ENCODE results near the gene DHCR24.

DHCR24 gene

DNA sequence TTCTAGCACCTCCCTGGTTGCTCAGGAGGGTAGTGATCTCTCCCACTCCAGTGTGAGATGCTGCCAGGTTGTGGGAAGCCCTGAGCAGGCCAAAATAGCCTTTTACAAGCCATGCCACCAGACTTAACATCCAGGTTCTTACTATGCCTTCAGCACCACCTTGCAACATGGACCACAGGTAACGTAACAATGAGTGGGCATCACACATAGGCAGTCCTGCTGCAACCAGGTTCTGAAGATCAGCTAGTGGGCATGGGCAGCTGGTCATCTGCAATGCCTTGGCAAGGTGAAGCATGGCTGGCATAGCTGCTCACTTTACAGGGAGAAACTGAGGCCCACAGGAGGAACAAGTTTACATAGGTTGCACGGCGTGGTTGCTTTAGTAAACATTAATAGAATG lies 40.7 kb downstream of the DHCR24 start:
- DNase-seq: no peak

DNA sequence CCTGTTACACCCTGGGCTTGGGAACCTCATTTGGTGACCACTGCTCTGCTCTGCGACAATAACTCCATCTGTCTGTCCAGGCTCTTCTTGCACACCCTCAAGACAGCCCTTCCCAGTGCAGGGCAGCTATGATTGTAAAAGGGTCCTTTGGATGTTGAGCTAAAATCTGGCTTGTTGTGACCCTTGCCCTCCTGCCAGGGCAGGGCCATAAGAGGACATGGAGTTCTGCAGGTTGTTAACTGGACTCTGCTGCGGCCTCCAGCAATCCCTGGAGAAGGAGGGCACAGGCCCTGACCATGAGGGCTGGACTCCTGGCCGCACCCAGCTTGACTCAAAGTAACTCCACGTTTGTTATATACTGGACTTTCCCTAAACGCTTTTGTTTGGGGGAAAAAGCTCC lies 41.2 kb downstream of the DHCR24 start:
- DNase-seq: no peak

DNA sequence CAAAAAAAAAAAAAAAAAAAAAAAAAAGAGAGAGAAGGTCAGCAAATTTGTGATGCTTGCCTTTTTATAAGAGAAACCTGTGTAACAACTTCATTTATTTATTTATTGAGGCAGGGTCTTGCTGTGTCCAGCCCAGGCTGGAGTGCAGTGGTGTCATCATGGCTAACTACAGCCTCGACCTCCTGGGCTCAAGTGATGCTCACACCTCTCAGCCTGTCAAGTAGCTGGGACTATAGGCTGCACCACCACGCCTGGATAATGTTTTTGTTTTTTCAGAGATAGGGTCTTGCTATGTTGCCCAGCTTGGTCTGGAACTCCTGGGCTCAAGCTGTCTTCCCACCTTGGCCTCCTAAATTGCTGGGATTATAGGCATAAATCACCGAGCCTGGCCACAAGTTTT lies 42.4 kb downstream of the DHCR24 start:
- no peak for DNase-seq

DNA sequence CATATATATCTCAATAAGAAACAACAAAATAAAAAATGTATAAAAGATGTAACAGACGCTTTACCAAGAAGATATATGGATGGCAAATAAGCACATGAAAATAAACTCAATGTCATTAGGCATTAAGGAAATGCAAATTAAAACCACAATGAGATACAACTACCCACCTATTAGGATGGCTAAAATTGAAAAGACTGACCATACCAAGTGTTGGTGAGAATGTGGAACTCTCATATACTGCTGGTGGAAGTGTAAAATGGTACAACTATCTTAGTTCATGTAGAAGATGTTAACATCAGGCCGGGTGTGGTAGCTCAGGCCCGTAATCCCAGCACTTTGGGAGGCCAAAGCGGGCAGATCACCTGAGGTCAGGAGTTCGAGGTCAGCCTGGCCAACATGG lies 43.5 kb downstream of the DHCR24 start:
- no peak for DNase-seq

DNA sequence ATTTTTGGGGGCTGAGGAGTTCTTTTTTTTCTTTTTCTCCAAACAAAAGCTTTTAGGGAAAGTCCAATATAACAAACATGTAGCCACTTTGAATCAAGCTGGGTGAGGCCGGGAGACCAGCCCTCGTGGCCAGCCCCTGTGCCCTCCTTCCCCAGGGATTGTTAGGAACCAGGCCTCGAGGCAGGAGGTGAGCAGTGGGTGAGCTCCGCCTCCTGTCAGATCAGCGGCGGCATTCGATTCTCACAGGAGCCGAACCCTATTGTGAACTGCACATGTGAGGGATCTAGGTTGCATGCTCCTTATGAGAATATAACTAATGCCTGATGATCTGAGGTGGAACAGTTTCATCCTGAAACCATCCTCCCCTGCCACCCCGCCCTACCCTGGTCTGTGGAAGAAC lies 44.0 kb downstream of the DHCR24 start:
- DNase-seq: no peak

DNA sequence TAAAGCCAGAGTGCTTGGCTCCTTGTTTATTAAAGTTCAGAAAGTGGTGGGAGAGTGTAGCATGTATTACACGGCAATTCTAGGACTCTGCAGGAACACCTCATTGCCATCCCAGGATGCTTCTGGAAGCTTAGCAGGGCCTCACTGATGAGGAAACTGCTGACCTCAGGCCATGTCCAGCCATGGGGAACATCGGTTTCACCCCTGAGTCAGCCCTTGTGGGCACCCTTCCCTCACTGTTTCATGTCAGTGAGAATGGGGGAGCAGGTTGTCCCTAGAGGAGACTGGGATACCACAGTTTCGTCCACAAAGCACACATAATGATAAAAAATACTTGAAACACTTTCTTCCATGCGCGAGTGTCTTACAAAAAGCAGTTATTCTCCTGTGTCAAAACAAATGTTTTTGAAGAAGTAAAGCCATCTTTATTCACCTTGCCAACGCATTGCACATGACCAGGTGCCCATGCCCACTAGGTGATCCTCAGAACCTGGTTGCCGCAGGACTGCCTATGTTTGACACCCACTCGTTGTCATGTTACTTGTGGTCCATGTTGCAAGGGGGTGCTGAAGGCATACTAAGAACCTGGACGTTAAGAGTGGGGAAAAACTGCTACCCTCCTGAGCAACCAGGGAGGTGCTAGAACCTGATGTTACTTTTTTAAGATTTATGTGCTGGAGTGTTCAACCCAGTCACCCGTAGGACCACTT lies 44.6 kb downstream of the DHCR24 start:
- no peak for DNase-seq

DNA sequence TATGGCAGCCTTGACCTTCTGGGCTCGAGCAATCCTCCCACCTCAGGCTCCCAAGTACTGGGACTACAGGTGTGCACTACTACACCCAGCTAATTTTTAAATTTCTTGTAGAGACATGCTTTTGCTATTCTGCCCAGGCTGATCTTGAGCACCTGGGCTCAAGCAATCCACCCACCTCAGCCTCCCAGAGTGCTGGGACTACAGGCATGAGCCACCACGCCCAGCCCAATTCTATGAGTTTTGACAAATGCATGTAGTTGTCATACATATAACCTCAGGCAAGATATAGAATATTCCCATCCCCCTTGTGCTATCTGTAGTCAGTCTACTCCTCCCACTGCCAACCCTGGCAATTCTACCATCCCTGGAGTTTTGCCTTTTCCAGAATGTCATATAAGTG lies 47.2 kb downstream of the DHCR24 start:
- DNase-seq: no peak

DNA sequence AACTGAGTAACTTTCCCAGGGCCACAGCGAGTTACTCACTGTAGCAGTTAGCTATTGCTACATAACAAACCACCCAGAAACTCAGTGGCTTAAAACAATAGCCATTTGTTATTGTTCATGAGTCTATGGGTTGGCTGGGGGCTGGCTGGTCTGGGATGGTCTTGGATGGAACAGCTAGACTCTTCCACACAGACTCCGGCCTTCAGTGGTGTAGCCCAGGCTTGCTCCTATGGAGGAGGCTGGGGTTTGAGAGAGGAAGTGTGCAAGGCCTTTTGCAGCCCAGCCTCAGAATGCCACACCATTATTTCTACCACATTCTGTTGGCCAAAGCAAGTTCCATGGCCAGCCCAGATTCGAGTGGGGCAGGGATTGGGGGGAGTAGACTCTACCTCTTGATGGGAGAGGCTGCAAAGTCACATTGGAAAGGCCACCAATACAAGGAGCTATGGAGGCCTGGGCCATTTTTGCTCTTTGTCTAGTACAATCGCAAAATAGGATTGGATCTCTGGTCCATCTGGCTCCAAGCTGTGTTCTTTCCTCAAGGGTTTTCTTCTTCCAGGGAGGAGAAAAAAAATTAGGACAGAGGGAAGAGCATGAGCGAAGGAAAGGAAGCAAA lies 48.3 kb downstream of the DHCR24 start:
- no peak for DNase-seq

DNA sequence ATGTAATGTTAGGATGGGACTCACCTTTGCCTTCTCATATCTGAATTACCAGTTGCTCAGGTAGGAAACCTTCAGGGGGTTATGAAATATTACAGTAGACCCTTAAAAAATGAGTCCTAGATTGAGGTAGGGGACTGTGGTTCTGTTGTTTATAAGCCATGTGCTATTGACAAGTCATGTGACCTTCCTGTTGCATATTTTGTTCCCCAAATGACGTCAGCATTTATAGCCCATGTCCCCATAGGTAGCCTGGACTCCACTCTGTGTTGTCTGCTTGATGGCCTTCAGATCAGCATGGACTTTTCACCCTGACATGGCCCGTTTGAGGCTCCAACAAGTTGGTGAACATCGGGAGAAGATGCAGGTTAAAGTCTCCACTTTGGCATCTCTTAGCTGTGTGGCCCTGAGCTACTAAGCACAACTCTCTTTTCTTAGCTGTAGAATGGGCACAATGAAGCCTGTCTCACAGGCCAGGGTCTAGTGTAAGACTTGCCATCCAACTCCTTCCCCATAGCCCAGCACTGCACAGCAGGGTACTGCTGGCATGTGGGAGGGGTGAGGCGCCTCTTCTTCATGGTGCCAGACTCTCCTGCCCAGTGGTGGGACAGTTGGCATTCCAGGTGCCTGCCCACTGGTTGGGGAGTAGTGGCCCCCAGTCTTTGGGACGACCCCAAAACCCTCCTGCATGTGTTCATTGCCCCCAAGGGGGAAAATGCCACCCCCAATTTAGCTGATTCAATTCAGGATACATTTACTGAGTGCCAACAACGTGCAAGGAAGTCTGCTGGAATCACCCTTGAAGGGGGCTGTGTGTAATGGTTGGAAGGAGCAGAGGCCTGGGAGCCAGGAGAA lies 49.8 kb downstream of the DHCR24 start:
- no peak for DNase-seq

DNA sequence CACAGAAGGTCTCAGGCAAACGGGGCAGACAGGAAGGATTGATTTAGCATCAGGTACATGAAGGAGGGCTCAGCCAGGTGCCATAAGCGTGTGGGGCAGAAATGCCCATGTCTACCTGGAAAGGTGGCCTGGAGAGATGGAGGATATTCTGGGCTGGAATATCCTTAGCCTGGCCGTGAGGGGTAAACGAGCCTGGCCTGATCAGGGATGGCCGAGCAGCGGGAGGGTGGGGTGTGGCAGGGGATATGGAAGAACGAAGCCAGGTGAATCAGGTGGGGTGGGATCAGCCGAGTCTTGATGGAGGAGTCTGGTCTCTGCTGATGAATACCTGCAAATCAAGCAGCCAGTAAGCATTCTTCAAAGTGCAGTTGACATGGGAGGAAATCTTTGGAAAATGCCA lies 50.4 kb downstream of the DHCR24 start:
- no peak for DNase-seq

DNA sequence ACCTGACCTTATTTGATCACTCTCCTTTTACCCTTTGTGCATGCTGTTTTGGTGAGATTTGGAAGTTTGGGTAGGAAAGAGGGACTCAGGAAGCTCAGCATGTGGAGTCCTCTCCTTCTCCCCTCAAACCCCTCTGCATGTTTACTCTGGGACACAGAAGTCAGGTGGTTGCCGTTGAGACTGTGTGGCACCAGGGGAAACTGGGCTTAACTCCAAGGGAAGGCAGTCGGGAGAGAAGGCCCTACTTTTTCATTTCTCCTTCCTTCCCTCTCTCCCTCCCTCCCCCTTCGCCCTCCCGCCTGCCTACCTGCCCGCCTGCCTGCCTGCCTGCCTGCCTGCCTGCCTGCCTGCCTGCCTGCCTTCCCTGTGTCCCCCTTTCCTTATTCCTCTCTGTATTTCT lies 51.0 kb downstream of the DHCR24 start:
- no peak for DNase-seq

DNA sequence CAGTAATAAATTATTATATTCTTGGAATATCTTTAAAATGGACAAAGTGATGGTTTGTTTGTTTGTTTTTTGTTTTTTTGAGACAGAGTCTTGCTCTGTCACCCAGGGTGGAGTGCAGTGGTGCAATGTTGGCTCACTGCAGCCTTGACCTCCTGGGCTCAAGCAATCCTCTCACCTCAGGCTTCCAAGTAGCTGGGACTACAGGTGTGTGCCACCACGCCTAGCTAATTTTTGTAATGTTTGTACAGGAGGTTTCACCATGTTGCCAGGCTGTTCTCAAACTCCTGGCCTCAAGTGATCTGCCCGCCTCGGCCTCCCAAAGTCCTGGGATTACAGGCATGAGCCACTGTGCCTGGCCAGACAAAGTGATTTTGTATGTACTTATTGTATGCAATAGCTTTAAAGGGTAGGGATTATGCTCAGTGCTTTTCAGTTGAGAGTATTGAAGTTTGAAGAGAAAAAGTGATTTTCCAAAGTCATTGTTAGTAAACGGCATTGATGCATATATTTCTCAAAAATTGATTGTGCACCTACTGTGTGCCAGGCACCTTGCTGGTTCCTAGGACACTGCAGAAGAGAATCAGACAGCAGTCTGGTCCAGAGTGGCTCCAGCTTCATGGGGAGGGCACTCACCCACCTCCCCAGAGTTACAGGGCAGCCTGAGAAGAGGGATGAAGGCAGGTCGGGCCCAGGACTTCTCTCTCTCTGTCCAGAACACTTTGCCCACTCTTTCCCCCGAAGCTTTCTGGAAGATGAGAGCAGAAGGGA lies 51.7 kb downstream of the DHCR24 start:
- DNase-seq: no peak

DNA sequence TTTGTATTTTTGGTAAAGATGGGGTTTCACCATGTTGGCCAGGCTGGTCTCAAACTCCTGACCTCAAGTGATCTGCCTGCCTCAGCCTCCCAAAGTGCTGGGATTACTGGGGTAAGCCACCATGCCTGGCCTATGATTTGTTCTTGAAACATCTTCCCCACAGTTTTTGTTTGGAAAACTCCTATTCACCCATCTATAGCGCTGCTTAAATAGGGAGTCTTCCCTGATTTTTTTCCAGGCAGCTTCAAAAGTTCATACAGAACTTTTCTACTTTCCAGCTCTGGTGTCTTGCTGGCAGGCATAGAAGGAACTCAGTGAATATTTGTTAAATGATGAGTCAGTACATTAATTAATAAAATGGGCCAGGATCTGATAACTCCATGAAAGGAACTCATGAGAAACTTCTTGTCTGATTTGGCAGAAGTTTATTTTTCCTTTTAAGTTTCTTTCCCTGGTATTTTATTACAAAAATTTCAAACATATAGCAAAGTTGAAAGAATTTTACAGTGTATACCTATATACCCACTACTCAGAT lies 52.9 kb downstream of the DHCR24 start:
- DNase-seq: no peak

DNA sequence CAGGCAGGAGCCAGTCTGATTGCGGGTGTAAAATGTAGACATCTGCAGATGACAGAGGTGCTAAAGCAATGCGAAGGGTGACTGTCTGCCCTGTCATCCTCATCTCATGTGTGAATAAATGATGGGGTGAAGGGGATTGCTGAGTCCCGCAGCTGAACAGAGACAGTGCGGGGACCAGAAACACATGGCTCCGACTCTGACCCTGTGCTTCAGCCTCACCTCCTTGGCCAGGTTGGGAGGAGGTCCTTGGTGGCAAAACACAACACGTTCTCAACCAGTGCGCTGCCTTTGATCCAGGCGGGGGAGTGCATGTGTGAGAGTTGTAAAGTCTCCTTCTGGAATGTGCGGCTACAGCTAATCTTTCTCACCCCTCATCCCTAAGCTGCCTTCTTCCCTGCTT lies 53.9 kb downstream of the DHCR24 start:
- DNase-seq: no peak

DNA sequence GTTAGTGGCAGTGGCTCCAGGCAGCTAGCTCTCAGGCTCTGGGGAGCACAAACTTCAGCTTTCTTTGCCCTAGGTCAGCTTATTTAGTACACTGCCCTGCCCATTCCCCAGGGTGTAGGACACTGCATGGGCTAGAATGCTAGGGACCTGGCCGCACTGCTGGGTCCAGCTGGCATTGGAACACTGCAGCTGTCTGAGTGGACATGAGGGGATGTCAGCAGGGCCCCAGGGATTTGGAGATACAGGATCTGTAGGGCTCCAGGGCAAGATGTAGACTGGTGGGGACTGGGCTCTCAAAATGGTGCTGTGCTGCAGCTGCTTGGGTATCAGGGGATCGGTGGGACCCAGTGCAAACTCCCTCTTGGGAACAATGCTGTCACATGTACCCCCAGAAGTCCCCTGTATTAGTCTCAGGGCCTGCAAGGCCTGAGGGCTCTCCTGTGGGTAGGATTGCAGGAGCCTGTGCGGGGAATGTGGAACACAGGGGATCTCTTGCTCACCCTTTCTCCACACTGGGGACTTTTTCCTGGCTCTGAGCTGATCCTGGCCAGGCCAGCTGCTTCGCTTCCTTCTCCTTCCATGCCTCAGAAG lies 60.7 kb downstream of the DHCR24 start:
- DNase-seq: no peak

DNA sequence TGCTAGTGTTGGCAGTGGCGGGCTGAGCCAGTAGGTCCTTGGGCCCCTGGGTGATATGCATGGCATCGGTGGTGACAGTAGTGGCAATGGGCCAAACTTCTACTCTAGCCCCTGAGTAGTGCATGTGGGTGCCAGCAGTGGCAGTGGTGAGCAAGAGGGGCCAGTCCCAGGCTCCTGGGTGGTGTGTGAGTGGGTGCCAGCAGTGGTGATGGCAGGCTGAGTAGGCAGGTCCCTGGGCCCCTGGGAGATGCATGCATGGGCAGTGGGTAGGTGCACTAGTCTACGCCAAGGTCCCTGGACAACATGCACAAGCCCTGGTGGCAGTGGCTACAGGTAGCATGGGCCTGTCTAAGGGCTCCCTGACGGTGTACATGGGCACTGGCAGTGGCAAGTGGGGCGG lies 61.3 kb downstream of the DHCR24 start:
- no peak for DNase-seq

DNA sequence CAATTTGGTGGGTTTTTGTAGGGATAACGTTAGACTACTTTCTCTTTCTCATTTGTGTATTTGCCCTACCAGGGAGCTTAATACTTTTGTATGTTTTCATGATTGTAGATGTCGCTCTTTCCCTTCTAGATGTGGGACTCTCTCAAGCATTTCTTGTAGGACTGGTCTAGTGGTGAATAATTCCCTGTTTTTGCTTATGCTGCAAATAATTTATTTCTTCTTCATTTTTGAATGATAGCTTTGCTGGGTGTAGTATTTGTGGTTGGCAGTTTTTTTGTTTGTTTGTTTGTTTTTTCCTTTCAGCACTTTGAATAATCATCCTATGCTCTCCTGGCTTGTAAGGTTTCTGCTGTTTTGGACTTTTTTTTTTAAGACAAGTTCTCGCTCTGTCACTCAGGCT lies 63.3 kb downstream of the DHCR24 start:
- DNase-seq: no peak

DNA sequence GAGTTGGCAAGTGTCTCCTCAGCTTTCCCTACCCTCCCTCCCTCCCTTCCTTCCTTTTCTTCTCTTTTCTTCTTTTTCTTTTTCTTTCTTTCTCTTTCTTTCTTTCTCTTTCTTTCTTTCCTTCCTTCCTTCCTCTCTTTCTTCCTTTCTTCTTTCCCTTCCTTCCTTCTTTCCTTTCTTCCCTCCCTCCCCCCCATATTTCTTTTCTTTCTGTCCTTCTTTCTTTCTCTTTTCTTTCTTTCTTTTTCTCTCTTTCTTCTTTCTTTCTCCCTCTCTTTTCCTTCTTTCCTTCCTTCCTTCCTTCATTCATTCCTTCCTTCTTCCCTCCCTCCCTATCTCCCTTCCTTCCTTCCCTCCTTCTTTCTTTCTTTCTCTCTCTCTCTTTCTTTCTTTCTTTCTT lies 67.3 kb downstream of the DHCR24 start:
- DNase-seq: no peak

DNA sequence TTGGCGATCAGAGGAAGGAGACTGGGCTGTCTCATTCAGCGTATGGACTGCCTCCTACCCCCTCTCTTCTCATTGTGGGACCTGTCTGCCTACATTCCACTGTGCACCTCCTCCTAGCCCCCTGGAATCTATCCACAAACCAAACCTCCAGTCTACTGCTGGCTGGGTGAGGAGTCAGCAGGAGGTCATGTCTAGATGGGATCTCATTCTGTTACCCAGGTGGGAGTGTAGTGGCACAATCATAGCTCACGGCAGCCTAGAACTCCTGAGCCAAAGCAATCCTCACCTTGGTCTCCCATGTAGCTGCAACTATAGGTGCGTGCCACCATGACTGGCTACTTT lies 67.8 kb downstream of the DHCR24 start:
- DNase-seq: no peak

DNA sequence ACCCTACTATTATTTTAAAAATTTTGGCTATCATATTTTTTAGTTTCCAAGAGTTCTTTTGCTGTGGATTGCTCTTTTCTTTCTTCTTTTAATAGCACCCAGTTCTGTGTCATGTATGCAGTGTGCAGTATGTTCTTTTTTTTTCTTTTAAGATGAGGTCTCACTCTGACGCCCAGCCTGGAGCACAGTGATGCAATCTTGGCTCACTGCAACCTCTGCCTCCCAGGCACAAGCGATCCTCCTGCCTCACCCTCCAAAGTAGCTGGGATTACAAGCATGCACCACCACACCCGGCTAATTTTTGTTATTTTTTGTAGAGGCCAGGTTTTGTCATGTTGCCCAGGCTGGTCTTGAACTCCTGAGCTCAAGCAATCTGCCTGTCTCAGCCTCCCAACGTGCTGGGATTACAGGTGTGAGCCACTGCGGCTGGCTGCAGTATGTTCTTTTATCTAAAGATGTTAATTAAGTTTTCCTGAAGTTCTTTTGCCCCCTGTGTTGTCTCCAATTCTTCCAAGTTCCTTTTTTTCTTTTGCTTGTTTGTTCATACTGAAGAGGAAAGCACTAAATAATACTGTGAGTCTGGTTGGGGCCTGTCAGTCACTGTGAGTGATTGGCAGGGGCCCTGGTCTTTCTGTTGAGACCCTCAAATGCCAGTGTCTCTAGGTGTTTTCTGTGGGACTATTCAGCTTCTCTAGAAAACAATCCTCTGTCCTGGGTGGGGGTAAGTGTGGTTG lies 68.4 kb downstream of the DHCR24 start:
- no peak for DNase-seq

DNA sequence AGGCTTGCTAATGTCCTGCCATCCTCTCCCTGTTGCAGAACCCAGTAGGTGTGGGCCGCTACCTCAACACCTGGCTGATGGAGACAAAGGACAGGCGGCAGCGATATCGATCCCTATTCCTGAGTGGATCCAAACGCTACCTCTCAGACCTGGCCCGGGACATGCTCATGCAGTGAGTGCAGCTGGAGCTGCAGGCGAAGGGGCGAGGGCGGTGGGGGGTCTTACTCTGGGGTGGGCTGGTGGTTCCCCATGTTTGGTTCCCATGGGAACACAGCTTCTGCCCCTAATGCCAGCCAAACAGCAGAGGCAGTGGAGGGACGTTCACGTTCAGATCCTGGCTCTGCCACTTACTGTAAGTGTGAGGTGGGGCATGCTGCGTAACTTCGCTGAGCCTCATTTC lies 70.0 kb downstream of the DHCR24 start:
- DNase-seq: no peak

DNA sequence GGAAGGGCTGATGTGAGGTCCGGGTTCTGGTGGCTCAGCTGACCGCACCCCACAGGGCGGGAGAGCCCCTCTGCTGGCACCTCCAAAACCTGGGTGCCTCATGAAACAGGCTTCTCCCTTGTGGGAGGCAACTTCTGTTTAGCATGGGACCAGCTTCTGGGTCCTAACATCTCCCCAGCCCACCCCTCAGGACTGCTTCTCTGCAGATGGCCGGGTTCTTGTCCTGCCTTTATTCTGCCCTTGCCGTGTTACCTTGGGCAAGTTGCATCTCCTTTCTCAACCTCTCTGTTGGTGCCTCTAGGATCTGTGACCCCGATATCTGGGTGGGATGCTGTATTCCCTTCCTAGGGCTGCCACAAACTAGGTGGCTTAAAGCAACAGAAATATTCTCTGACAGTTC lies 70.9 kb downstream of the DHCR24 start:
- DNase-seq: no peak

Measured in right kidney (tissue), 1 donor.